HepG2 (cell line): Measurements from ENCODE around the gene PIK3CG. TPM values are rescaled to one million over a fixed set of nuclear protein-coding genes. Genes with fewer than 3 reads are reported as not detected.
"Not testable (repeated sequence)": the region's sequence is repeated elsewhere in the genome, so short reads cannot be mapped to it uniquely, and the experiment has no call there.

Experiments used
- ATAC-seq: fragments of 200-7000 bp; cut with Tn5 transposase; 3 replicates; pipeline ENCODE4 v1.9.1; 2020; ENCODE audit warnings: mild to moderate bottlenecking, moderate library complexity
- BruUV-seq: library from RNA; stranded (reverse); fragments of 400-500 nt; replicated peaks from 2 replicates; lab custom pipeline; 2021; lab: Mats Ljungman, UMichigan
- CTCF ChIA-PET: fragments of 300-600 bp; formaldehyde crosslinking; extraction: SDS; loops from one replicate; lab custom pipeline; 2021; ENCODE audit warnings: low total read pairs, inconsistent platforms, low intra/inter-chr PET ratio; lab: Yijun Ruan, JAX
- POLR2A ChIA-PET: fragments of 350-600 bp; sonication (Branson Sonifier 250); formaldehyde crosslinking; loops from one replicate; lab custom pipeline; 2020; ENCODE audit warnings: antibody characterized with exemption, inconsistent platforms; lab: Yijun Ruan, JAX
- DNase-seq: peaks from one replicate; pipeline ENCODE4 v3.0.0-alpha.2; 2015; ENCODE audit warnings: low spot score
- FAIRE-seq: peaks from 3 replicates; lab custom pipeline; 2011; peaks lifted over from hg19 to GRCh38; lab: Jason Lieb, UNC
- H2AFZ ChIP-seq: one replicate; pipeline ENCODE4 v1.6.1; 2011; ENCODE audit warnings: low read length, inconsistent platforms
- H3K27ac ChIP-seq: fragments of 300-600 bp; 3 replicates; pipeline ENCODE4 v1.8.0; 2011; ENCODE audit warnings: mixed run types, mild to moderate bottlenecking, mixed read lengths, low read length, inconsistent platforms; ENCODE audit not compliant: insufficient read depth; ENCODE audit errors: extremely low read length
- H3K27me3 ChIP-seq, 2 experiments: fragments of 200-600 bp in 1 of 2; 2 replicates in 1 of 2; 3 replicates in 1 of 2; pipeline versions ENCODE4 v1.6.0 to v1.8.0; 2011; ENCODE audit warnings: low read length in 2 of 2, mild to moderate bottlenecking in 2 of 2, moderate library complexity in 2 of 2, inconsistent platforms in 1 of 2; ENCODE audit not compliant: insufficient read depth in 2 of 2, control insufficient read depth in 1 of 2
- H3K36me3 ChIP-seq, 2 experiments: fragments of 200-600 bp in 1 of 2; replicated peaks in 1 of 2; 2 replicates in 1 of 2; 3 replicates in 1 of 2; pipeline versions ENCODE4 v1.5.1 to v1.8.0; 2011; ENCODE audit warnings: low read length in 2 of 2, inconsistent platforms in 1 of 2; ENCODE audit not compliant: insufficient read depth in 2 of 2, control insufficient read depth in 1 of 2
- H3K4me1 ChIP-seq: 2 replicates; pipeline ENCODE4 v1.5.1; 2012; ENCODE audit warnings: low read length, inconsistent platforms; ENCODE audit not compliant: insufficient read depth
- H3K4me2 ChIP-seq: 2 replicates; pipeline ENCODE4 v1.6.0; 2011; ENCODE audit warnings: low read depth, low read length, inconsistent platforms
- H3K4me3 ChIP-seq, 3 experiments: fragments of 200-600 bp in 1 of 3; sonication (generic), shearing (Covaris generic) in 1 of 3; replicated peaks in 1 of 3; 2 replicates each; pipeline ENCODE4 v1.5.1; 2011 to 2016; ENCODE audit warnings: low read length in 3 of 3, inconsistent platforms in 2 of 3, low read depth in 2 of 3, mild to moderate bottlenecking in 2 of 3, control low read depth in 1 of 3, mixed read lengths in 1 of 3; ENCODE audit not compliant: insufficient read depth in 1 of 3
- H3K79me2 ChIP-seq: one replicate; pipeline ENCODE4 v1.6.1; 2011; ENCODE audit warnings: low read length, inconsistent platforms; ENCODE audit not compliant: insufficient read depth
- H3K9ac ChIP-seq: 2 replicates; pipeline ENCODE4 v1.6.0; 2011; ENCODE audit warnings: mild to moderate bottlenecking, low read depth, low read length, inconsistent platforms; ENCODE audit not compliant: insufficient read depth
- H3K9me3 ChIP-seq: 2 replicates; pipeline ENCODE4 v1.5.1; 2012; ENCODE audit warnings: mild to moderate bottlenecking, low read length
- H4K20me1 ChIP-seq: 2 replicates; pipeline ENCODE4 v1.6.0; 2011; ENCODE audit warnings: inconsistent platforms, mild to moderate bottlenecking, low read length, moderate library complexity; ENCODE audit not compliant: insufficient read depth
- MLLT10 ChIP-seq: sonication (generic); formaldehyde crosslinking; IDR thresholded peaks from 2 replicates; pipeline ENCODE4 v1.4.0; 2020; ENCODE audit warnings: missing genetic modification reagents
- SNAPC5 ChIP-seq: sonication (generic); formaldehyde crosslinking; IDR thresholded peaks from 2 replicates; pipeline ENCODE4 v1.8.1; 2023; ENCODE audit warnings: mild to moderate bottlenecking, missing genetic modification reagents, borderline replicate concordance
- ZNF101 ChIP-seq: sonication (generic); formaldehyde crosslinking; IDR thresholded peaks from 2 replicates; pipeline ENCODE4 v1.4.0; 2020; ENCODE audit warnings: mild to moderate bottlenecking, low read depth, missing genetic modification reagents, borderline replicate concordance
- ZNF33A ChIP-seq: sonication (generic); formaldehyde crosslinking; IDR thresholded peaks from 2 replicates; pipeline ENCODE4 v1.5.1; 2020; ENCODE audit warnings: missing genetic modification reagents, mild to moderate bottlenecking, moderate library complexity, borderline replicate concordance
- WGBS: methylation state at CpG from one replicate; pipeline ENCODE4 v1.1.6; 2017; ENCODE audit warnings: low lambda C conversion rate; 5-methylcytosine and 5-hydroxymethylcytosine counted together
- in situ Hi-C: cut with HindIII; loops from 2 replicates; pipeline ENCODE4 v1.10.0; 2017; ENCODE audit warnings: low pct_unique_long_range_greater_than_20kb; ENCODE audit not compliant: extremely low pct_ligation_motif_present
- intact Hi-C: fragments of 100-400 bp; cut with micrococcal nuclease; formaldehyde crosslinking; loops from one replicate; pipeline ENCODE4 v1.10.0; 2022; ENCODE audit not compliant: unreplicated experiment
- polyA plus RNA-seq, 8 experiments: library from polyadenylated mRNA; depleted of rRNA in 3 of 8; stranded (reverse) in 7 of 8; unstranded in 1 of 8; fragments of >200 nt; fragmentation: Illumina TruSeq in 4 of 8; extraction: Trizol in 4 of 8; gene quantifications; 2 replicates each; pipeline versions ENCODE4 v1.2.1 to v1.2.3, GENCODE V29; 2011 to 2016; ENCODE audit warnings: low read depth in 4 of 8, missing spikeins in 1 of 8, mixed read lengths in 1 of 8; ENCODE audit not compliant: insufficient read depth in 1 of 8
- total RNA-seq, 5 experiments: library from RNA; depleted of rRNA; stranded (reverse); fragments of >200 nt; fragmentation: Illumina TruSeq; extraction: Trizol; gene quantifications; 2 replicates each; pipeline ENCODE4 v1.2.3, GENCODE V29; 2016; ENCODE audit warnings: low read depth in 1 of 5
- TF ChIP-seq, protein P1 (sequence below): sonication (generic); formaldehyde crosslinking; IDR thresholded peaks from 2 replicates; pipeline ENCODE4 v1.5.1; 2020; ENCODE audit warnings: mild to moderate bottlenecking, missing genetic modification reagents, moderate library complexity

PIK3CG gene
- total and polyA plus RNA-seq, 2 of the 13 experiments (the other 11 are each of a cell fraction or from before 2014, with no cell fraction given): not detected

GRCh38 chr7:106952658-106953231 is 87.7 kb downstream of the PIK3CG start:
- intact Hi-C loops: no loop called here
- in situ Hi-C loops: no loop called here
- Histone ChIP-seq H3K9ac (no peak overlapping the region), H3K27ac (no peak overlapping the region), H4K20me1 (no peaks in the 10 kb centered on the region), H3K79me2 (no peaks in the 10 kb centered on the region), H3K9me3 (no peaks in the 10 kb centered on the region), H3K4me1 (no peaks in the 10 kb centered on the region), H3K4me3 (no peak overlapping the region), H3K27me3 (0 out of 5 replicates have a peak, but pooled peaks cover 0 to 11% of the 10 kb centered on the region in 2 experiments), H2AFZ (no peak overlapping the region), H3K36me3 (no peaks in the 10 kb centered on the region), H3K4me2 (no peak overlapping the region)
- BruUV-seq: no TSS peak
- 6% methylated on average over 5 of the region's 5 CpGs for WGBS
- ATAC-seq (no peak), DNase-seq (no peak), FAIRE-seq (no peak)
- POLR2A ChIA-PET: no interaction called here
- CTCF ChIA-PET: no interaction called here
- TF ChIP-seq, protein P1, sequence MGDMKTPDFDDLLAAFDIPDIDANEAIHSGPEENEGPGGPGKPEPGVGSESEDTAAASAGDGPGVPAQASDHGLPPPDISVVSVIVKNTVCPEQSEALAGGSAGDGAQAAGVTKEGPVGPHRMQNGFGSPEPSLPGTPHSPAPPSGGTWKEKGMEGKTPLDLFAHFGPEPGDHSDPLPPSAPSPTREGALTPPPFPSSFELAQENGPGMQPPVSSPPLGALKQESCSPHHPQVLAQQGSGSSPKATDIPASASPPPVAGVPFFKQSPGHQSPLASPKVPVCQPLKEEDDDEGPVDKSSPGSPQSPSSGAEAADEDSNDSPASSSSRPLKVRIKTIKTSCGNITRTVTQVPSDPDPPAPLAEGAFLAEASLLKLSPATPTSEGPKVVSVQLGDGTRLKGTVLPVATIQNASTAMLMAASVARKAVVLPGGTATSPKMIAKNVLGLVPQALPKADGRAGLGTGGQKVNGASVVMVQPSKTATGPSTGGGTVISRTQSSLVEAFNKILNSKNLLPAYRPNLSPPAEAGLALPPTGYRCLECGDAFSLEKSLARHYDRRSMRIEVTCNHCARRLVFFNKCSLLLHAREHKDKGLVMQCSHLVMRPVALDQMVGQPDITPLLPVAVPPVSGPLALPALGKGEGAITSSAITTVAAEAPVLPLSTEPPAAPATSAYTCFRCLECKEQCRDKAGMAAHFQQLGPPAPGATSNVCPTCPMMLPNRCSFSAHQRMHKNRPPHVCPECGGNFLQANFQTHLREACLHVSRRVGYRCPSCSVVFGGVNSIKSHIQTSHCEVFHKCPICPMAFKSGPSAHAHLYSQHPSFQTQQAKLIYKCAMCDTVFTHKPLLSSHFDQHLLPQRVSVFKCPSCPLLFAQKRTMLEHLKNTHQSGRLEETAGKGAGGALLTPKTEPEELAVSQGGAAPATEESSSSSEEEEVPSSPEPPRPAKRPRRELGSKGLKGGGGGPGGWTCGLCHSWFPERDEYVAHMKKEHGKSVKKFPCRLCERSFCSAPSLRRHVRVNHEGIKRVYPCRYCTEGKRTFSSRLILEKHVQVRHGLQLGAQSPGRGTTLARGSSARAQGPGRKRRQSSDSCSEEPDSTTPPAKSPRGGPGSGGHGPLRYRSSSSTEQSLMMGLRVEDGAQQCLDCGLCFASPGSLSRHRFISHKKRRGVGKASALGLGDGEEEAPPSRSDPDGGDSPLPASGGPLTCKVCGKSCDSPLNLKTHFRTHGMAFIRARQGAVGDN: no peak

DNA sequence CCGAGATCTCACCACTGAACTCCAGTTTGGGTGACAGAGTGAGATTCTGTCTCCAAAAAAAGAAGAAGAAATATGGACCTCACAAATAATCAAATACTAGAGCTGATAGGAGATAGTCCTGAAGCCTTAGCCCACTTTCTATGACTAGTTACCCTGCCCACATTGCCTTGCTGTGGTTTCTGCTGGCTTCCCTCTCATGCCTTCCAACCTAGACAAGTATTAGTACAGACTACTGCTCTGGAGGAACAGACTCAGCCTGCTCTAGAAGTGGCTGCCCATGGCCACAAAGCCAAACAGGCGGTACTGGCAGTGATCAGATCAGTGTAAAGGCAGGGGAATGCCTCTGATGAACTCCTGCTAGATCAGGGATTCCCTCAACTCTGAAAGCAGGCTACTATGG is 89.8 kb downstream of the PIK3CG start:
- no peak for FAIRE-seq
- Histone ChIP-seq H3K4me3 (no peak overlapping the region), H3K9me3 (no peaks in the 10 kb centered on the region), H3K4me1 (no peaks in the 10 kb centered on the region), H2AFZ (no peak overlapping the region), H3K79me2 (no peaks in the 10 kb centered on the region), H4K20me1 (no peaks in the 10 kb centered on the region), H3K27ac (no peak overlapping the region)
- ATAC-seq: no peak
- ChIA-PET POLR2A (no interaction called here), CTCF (no interaction called here)
- in situ Hi-C loops: no loop called here
- DNase-seq: no peak
- intact Hi-C loops: no loop called here
- TF ChIP-seq ZNF33A (CRISPR knock-in tag): no peak
- TF ChIP-seq MLLT10 (CRISPR knock-in tag): no peak
- TF ChIP-seq ZNF101 (CRISPR knock-in tag): no peak
- TF ChIP-seq SNAPC5: no peak
- TF ChIP-seq, all 625 proteins: peak for 0
- H3K4me2 ChIP-seq: no peak overlapping the region
- 0 out of 5 replicates have a peak, but pooled peaks cover 0 to 11% of the 10 kb centered on the region in 2 experiments for H3K27me3 ChIP-seq
- no TSS peak for BruUV-seq
- no peaks in the 10 kb centered on the region for H3K36me3 ChIP-seq
- 11% methylated on average over 2 of the region's 2 CpGs for WGBS
- no peak overlapping the region for H3K9ac ChIP-seq

GRCh38 chr7:106955857-106956256 is 90.8 kb downstream of the PIK3CG start:
- CTCF ChIA-PET, H3K27ac ChIP-seq, DNase-seq, H2AFZ ChIP-seq, H3K36me3 ChIP-seq, in situ Hi-C loops, BruUV-seq, ATAC-seq, FAIRE-seq, intact Hi-C loops, H3K4me2 ChIP-seq, H3K4me1 ChIP-seq, POLR2A ChIA-PET, H4K20me1 ChIP-seq, H3K27me3 ChIP-seq, H3K79me2 ChIP-seq, H3K9ac ChIP-seq, H3K4me3 ChIP-seq, H3K9me3 ChIP-seq: not testable (repeated sequence)
- WGBS: 0% methylated on average over 1 of the region's 1 CpG
